ENCODE data around the gene ANAPC1. TPM values are rescaled to one million over a fixed set of nuclear protein-coding genes. Genes with fewer than 3 reads are reported as not detected.
"Not testable (repeated sequence)": the region's sequence is repeated elsewhere in the genome, so short reads cannot be mapped to it uniquely, and the experiment has no call there.

Gene ANAPC1
- polyA plus RNA-seq, 2 of the 4 experiments (the other 2 are of a cell fraction) = 45.3 to 79.3 TPM

GRCh38 chr2:111727611-111728110 lies 156.3 kb downstream of the ANAPC1 start:
- H3K4me2 ChIP-seq; CTCF ChIA-PET; FAIRE-seq; H3K4me1 ChIP-seq; H3K4me3 ChIP-seq; H3K9me3 ChIP-seq; POLR2A ChIA-PET; H3K27ac ChIP-seq; ATAC-seq; DNase-seq (ENCODE audit: low read depth in 1 of 2, low spot score in 1 of 2): not testable (repeated sequence)
- 61% methylated on average over 10 of the region's 16 CpGs for WGBS (ENCODE audit: missing lambda C conversion rate)

DNA sequence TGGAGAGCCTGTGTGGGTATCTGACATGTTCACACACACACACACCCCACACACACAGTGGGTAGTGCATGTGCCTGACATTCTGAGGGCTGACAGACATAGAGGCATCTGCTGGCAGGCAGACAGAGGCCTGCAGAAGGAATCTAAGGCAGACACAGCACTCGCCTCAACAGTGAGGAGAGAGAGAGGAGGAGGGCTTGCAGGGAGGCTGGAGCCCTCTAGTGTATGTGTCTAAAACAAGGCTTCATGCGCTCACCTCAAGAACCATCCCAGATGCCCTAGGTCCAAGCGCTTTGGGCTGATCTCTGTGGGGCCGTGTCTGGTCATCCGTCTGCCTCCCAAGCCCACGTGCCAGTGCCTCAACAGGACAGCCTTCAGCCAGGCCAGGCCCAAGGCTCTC lies 158.3 kb downstream of the ANAPC1 start:
- CTCF ChIA-PET, H3K4me3 ChIP-seq, H3K4me2 ChIP-seq, H3K27ac ChIP-seq, H3K9me3 ChIP-seq, FAIRE-seq, POLR2A ChIA-PET, H3K4me1 ChIP-seq: not testable (repeated sequence)
- TF ChIP-seq SMC3 (IDR thresholded peaks at IDR 0.05) = peak; percentile 29; the same call in 2 of the 3 replicates
- TF ChIP-seq RAD21 (conservative IDR thresholded peaks at IDR 0.05 in 1 of 2, IDR thresholded peaks at IDR 0.05 in 1 of 2) = peak; percentile 35 to 51; a peak in 4 of 5 replicates
- TF ChIP-seq, protein P1, sequence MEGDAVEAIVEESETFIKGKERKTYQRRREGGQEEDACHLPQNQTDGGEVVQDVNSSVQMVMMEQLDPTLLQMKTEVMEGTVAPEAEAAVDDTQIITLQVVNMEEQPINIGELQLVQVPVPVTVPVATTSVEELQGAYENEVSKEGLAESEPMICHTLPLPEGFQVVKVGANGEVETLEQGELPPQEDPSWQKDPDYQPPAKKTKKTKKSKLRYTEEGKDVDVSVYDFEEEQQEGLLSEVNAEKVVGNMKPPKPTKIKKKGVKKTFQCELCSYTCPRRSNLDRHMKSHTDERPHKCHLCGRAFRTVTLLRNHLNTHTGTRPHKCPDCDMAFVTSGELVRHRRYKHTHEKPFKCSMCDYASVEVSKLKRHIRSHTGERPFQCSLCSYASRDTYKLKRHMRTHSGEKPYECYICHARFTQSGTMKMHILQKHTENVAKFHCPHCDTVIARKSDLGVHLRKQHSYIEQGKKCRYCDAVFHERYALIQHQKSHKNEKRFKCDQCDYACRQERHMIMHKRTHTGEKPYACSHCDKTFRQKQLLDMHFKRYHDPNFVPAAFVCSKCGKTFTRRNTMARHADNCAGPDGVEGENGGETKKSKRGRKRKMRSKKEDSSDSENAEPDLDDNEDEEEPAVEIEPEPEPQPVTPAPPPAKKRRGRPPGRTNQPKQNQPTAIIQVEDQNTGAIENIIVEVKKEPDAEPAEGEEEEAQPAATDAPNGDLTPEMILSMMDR (IDR thresholded peaks at IDR 0.05) = 0 out of 3 replicates have a peak, but pooled peaks have one; percentile 20
- peak in 1 of 2 experiments; percentile 47 for DNase-seq (ENCODE audit: low read depth in 1 of 2, low spot score in 1 of 2)
- ATAC-seq = peak; percentile 92 to 97
- 76% methylated on average over 3 of the region's 6 CpGs for WGBS (ENCODE audit: missing lambda C conversion rate)

- DNase-seq (ENCODE audit: low read depth in 1 of 2, low spot score in 1 of 2); H3K4me3 ChIP-seq; POLR2A ChIA-PET; H3K4me2 ChIP-seq; H3K27ac ChIP-seq; H3K9me3 ChIP-seq; FAIRE-seq; ATAC-seq; H3K4me1 ChIP-seq: not testable (repeated sequence)
- 51% methylated on average over 4 of the region's 9 CpGs for WGBS (ENCODE audit: missing lambda C conversion rate)
- CTCF ChIA-PET = interaction anchor here (1.0 to 1.9 kb wide), 2 partner anchors 17 to 20 kb away, joined by 3 to 5 read pairs; no protein-coding TSS in a partner anchor
Observed at GRCh38 chr2:111719610-111720009, 164.4 kb downstream of the ANAPC1 start.

Small RNA genes lying within 50 kb of the gene (small RNA-seq; reads per million reads assigned to genes)
- gene MIR4771-2 = 0 reads per million in 6 experiments
- gene RN7SL297P = 0 reads per million in 6 experiments

Other genes starting within 250 kb of the ANAPC1 start
- 4.0 and 4.4 TPM in 2 replicates for gene MERTK, start 14.4 kb upstream of the ANAPC1 start, polyA plus RNA-seq (2011; rRNA removed)
- 1.0 to 1.4 TPM (median 1.2 TPM) in 3 replicates for gene MERTK, start 14.4 kb upstream of the ANAPC1 start, polyA plus RNA-seq (2017; fragmentation: RNase III; extraction: RNeasy Plus Mini Kit Qiagen cat#74134 plus additional on column Dnase treatment)
- 18.8 and 27.0 TPM in 2 replicates for gene TMEM87B, start 171.1 kb upstream of the ANAPC1 start, polyA plus RNA-seq (2011; rRNA removed)
- gene TMEM87B, start 171.1 kb upstream of the ANAPC1 start, polyA plus RNA-seq (2017; fragmentation: RNase III; extraction: RNeasy Plus Mini Kit Qiagen cat#74134 plus additional on column Dnase treatment) = 12.1 to 15.9 TPM (median 12.3 TPM) in 3 replicates

Measured in A549 (cell line).